ENCODE results near the gene ELP1. TPM values are rescaled to one million over a fixed set of nuclear protein-coding genes. Genes with fewer than 3 reads are reported as not detected.

Gene ELP1
- total RNA-seq, 4 donors from 2014 or later = 19.1 to 26.4 (median 22.9) TPM

GRCh38 chr9:108861464-108861863, 72.5 kb downstream of the ELP1 start:
- no peaks in the 10 kb centered on the region for H3K27me3 ChIP-seq
- H3K4me3 ChIP-seq = no peak overlapping the region
- no peak overlapping the region for H3K27ac ChIP-seq
- DNase-seq = no peak
- no peaks in the 10 kb centered on the region for H3K9me3 ChIP-seq
- TF ChIP-seq, protein P1, sequence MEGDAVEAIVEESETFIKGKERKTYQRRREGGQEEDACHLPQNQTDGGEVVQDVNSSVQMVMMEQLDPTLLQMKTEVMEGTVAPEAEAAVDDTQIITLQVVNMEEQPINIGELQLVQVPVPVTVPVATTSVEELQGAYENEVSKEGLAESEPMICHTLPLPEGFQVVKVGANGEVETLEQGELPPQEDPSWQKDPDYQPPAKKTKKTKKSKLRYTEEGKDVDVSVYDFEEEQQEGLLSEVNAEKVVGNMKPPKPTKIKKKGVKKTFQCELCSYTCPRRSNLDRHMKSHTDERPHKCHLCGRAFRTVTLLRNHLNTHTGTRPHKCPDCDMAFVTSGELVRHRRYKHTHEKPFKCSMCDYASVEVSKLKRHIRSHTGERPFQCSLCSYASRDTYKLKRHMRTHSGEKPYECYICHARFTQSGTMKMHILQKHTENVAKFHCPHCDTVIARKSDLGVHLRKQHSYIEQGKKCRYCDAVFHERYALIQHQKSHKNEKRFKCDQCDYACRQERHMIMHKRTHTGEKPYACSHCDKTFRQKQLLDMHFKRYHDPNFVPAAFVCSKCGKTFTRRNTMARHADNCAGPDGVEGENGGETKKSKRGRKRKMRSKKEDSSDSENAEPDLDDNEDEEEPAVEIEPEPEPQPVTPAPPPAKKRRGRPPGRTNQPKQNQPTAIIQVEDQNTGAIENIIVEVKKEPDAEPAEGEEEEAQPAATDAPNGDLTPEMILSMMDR (IDR thresholded peaks at IDR 0.05) = no peak
- TF ChIP-seq POLR2A (IDR thresholded peaks at IDR 0.05) = no peak
- H3K4me1 ChIP-seq = no peaks in the 10 kb centered on the region
- no peaks in the 10 kb centered on the region for H3K36me3 ChIP-seq

DNA sequence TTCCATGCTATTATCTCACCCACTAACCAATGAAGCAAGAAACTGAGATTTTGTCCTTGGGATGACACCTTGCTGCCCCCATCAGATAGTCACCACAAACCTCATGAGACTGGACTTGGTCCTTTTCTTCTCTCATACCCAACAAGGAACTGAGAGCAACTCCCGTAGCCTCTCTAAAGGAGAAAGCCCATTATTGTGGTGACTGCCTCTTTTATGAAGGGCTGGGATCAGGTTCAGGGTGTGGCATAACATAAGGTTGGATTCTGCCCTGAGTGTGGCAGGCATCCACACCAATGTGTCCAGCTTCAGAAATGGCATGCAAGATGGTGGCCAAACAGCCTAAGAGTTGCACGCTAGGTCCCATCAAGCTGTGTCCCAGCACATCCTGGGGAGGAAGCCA, 73.2 kb downstream of the ELP1 start:
- TF ChIP-seq, protein P1 (IDR thresholded peaks at IDR 0.05) = no peak
- TF ChIP-seq POLR2A (IDR thresholded peaks at IDR 0.05) = no peak
- no peaks in the 10 kb centered on the region for H3K36me3 ChIP-seq
- no peaks in the 10 kb centered on the region for H3K27me3 ChIP-seq
- H3K4me1 ChIP-seq = no peaks in the 10 kb centered on the region
- H3K9me3 ChIP-seq = no peaks in the 10 kb centered on the region
- no peak overlapping the region for H3K4me3 ChIP-seq
- no peak for DNase-seq
- no peak overlapping the region for H3K27ac ChIP-seq

GRCh38 chr9:108860354-108860753, 73.6 kb downstream of the ELP1 start:
- no peak for DNase-seq
- no peaks in the 10 kb centered on the region for H3K9me3 ChIP-seq
- no peaks in the 10 kb centered on the region for H3K27me3 ChIP-seq
- no peak for TF ChIP-seq POLR2A (IDR thresholded peaks at IDR 0.05)
- TF ChIP-seq, protein P1 (IDR thresholded peaks at IDR 0.05) = no peak
- no peak overlapping the region for H3K4me3 ChIP-seq
- H3K36me3 ChIP-seq = no peaks in the 10 kb centered on the region
- H3K4me1 ChIP-seq = no peaks in the 10 kb centered on the region
- no peak overlapping the region for H3K27ac ChIP-seq

DNA sequence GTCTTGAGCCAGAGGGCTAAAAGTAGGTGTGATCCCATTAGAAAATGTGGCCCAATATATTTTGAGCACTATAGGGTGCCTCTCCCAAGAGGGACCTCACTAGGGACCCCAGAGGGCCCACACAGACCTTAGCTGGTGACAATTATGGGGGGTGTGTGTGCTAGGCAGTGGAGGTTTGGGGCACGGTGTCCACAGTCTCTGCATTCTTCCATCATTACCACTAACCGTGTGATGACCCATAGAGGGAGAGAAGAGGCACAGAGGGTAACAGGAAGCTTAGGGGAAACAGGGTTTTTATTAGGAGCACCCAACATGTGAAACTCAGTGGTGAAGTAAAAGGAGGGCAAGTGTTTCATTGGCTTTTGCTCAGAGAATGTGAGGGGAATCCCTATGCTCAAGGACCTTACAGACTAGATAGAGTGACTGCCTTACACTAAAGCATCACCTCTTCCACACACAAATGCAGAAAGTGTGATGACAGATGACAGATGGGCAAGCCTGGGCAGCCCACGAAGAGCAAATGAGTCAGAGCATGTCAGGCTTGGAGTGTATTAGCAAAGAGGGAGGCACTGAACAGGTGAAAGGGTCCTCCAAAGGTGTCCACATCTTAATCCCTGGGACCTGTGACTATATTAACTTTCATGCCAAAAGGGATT, 74.3 kb downstream of the ELP1 start:
- DNase-seq = no peak
- TF ChIP-seq, protein P1 (IDR thresholded peaks at IDR 0.05) = no peak
- TF ChIP-seq POLR2A (IDR thresholded peaks at IDR 0.05) = no peak
- Histone ChIP-seq H3K4me1 (no peaks in the 10 kb centered on the region), H3K36me3 (no peaks in the 10 kb centered on the region), H3K27me3 (no peaks in the 10 kb centered on the region), H3K27ac (no peak overlapping the region), H3K9me3 (no peaks in the 10 kb centered on the region), H3K4me3 (no peak overlapping the region)

DNA sequence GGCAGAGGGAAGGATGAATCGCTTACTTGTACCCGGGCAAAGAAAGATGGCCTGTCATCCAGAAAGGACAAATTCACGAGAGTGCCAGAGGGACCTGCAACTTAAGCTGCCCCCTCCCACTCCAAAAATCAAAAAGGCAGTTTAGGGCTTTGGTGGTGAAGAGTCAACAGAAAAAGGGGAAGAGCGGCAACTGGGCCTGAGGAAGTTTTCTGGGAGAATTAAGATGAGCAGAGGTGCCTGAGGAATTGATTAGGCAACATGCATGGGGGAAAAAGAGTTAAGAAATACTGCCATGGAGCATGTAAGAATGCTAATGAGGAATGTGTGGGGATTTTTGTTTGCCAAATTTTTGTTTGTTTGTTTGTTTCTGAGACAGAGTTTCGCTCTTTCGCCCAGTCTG, 76.4 kb downstream of the ELP1 start:
- no peak for DNase-seq
- TF ChIP-seq, protein P1 (IDR thresholded peaks at IDR 0.05) = no peak
- no peak for TF ChIP-seq POLR2A (IDR thresholded peaks at IDR 0.05)

DNA sequence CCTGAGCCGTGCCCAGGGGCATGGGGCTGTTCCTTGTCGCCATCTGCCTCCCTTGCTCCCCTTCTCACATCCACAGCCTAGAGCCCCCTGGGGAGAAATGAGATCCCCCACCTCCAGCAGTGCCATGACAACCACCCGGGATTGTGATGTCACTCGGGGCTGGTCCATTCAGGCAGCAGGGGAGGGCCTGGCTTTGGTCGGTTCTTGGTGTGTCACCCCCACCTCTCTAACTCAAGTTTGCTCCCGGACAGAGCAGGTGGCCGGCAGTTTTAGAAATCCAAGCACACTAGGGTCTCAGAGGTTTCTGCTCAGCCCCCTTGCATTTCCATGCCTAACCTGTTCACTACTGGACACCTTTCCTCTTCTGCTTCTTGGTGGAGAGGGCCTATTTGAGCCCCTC, 78.0 kb downstream of the ELP1 start, which contains the start of gene ACTL7B:
Gene ACTL7B, minus strand, starts transcription at position 99 of the 400 bp plus-strand sequence. Its CDS starts 56 bp downstream, at position 43.
- no peak for TF ChIP-seq POLR2A (IDR thresholded peaks at IDR 0.05)
- TF ChIP-seq, protein P1 (IDR thresholded peaks at IDR 0.05) = no peak
- DNase-seq = no peak

More for the DNA sequence above, 76.4 kb downstream of the ELP1 start:
- Histone ChIP-seq H3K36me3 (no peaks in the 10 kb centered on the region), H3K4me1 (no peaks in the 10 kb centered on the region), H3K9me3 (no peaks in the 10 kb centered on the region), H3K27me3 (no peaks in the 10 kb centered on the region), H3K27ac (no peak overlapping the region), H3K4me3 (no peak overlapping the region)

More for the DNA sequence above, 78.0 kb downstream of the ELP1 start, which contains the start of gene ACTL7B:
- Histone ChIP-seq H3K9me3 (no peaks in the 10 kb centered on the region), H3K4me3 (no peak within 1 kb of the TSS), H3K27ac (no peak within 1 kb of the TSS), H3K27me3 (no peaks in the 10 kb centered on the region), H3K36me3 (no peaks in the 10 kb centered on the region), H3K4me1 (no peaks in the 10 kb centered on the region)
